ENCODE data around the gene RTCA. TPM values are rescaled to one million over a fixed set of nuclear protein-coding genes. Genes with fewer than 3 reads are reported as not detected.
"Not testable (repeated sequence)": the region's sequence is repeated elsewhere in the genome, so short reads cannot be mapped to it uniquely, and the experiment has no call there.

RTCA gene
- total RNA-seq, 2 donors from 2014 or later = 10.2 to 18.7 TPM

- no peak for DNase-seq
Observed at GRCh38 chr1:100296140-100296539, 30.1 kb downstream of the RTCA start.

GRCh38 chr1:100296997-100297396 lies 31.0 kb downstream of the RTCA start:
- H3K9me3 ChIP-seq; H3K4me1 ChIP-seq; ATAC-seq; H3K4me3 ChIP-seq; H3K27me3 ChIP-seq; H3K36me3 ChIP-seq (replicated peaks in 1 of 2; ENCODE audit: insufficient read depth in 1 of 2, low read depth in 2 of 2); intact Hi-C loops (cut with DNase I); H3K27ac ChIP-seq; DNase-seq: not testable (repeated sequence)

More at GRCh38 chr1:100296140-100296539, 30.1 kb downstream of the RTCA start:
- peaks cover 0 to 8% of the 10 kb centered on the region in 2 donors for H3K36me3 ChIP-seq (replicated peaks in 1 of 2; ENCODE audit: insufficient read depth in 1 of 2, low read depth in 2 of 2)
- H3K27me3 ChIP-seq = no peaks in the 10 kb centered on the region
- TF ChIP-seq POLR2A (IDR thresholded peaks at IDR 0.05) (no peak), CTCF (IDR thresholded peaks at IDR 0.05) (no peak)
- WGBS, 2 donors = 86 to 96% methylated on average over 8 of the region's 8 CpGs
- no peak overlapping the region for H3K27ac ChIP-seq
- no peaks in the 10 kb centered on the region for H3K4me1 ChIP-seq
- intact Hi-C loops (cut with DNase I) = no loop called here
- no peaks in the 10 kb centered on the region for H3K9me3 ChIP-seq
- no peak for ATAC-seq
- H3K4me3 ChIP-seq = no peak overlapping the region

GRCh38 chr1:100298512-100298911 lies 32.5 kb downstream of the RTCA start:
- no peaks in the 10 kb centered on the region for H3K36me3 ChIP-seq (replicated peaks in 1 of 2; ENCODE audit: insufficient read depth in 1 of 2, low read depth in 2 of 2)
- intact Hi-C loops (cut with DNase I) = no loop called here
- DNase-seq (no peak), ATAC-seq (no peak)
- H3K27me3 ChIP-seq = no peaks in the 10 kb centered on the region
- 83 to 92% methylated on average over 4 of the region's 4 CpGs for WGBS, 2 donors
- TF ChIP-seq CTCF (IDR thresholded peaks at IDR 0.05) (no peak), POLR2A (IDR thresholded peaks at IDR 0.05) (no peak)
- H3K4me1 ChIP-seq = no peaks in the 10 kb centered on the region
- H3K27ac ChIP-seq = no peak overlapping the region
- no peak overlapping the region for H3K4me3 ChIP-seq
- no peaks in the 10 kb centered on the region for H3K9me3 ChIP-seq

GRCh38 chr1:100299521-100300222 lies 33.7 kb downstream of the RTCA start:
- intact Hi-C loops (cut with DNase I) = no loop called here
- H3K9me3 ChIP-seq = no peaks in the 10 kb centered on the region
- no peak overlapping the region for H3K27ac ChIP-seq
- no peaks in the 10 kb centered on the region for H3K27me3 ChIP-seq
- no peak for DNase-seq
- ATAC-seq = no peak
- no peak overlapping the region for H3K4me3 ChIP-seq
- TF ChIP-seq CTCF (IDR thresholded peaks at IDR 0.05) (no peak), POLR2A (IDR thresholded peaks at IDR 0.05) (no peak)
- WGBS, 2 donors = 71 to 80% methylated on average over 6 of the region's 6 CpGs
- no peaks in the 10 kb centered on the region for H3K36me3 ChIP-seq (replicated peaks in 1 of 2; ENCODE audit: insufficient read depth in 1 of 2, low read depth in 2 of 2)
- H3K4me1 ChIP-seq = no peaks in the 10 kb centered on the region

- H3K36me3 ChIP-seq (replicated peaks in 1 of 2; ENCODE audit: insufficient read depth in 1 of 2, low read depth in 2 of 2) = no peaks in the 10 kb centered on the region
- ATAC-seq = no peak
- intact Hi-C loops (cut with DNase I) = no loop called here
- H3K27ac ChIP-seq = no peak overlapping the region
- no peaks in the 10 kb centered on the region for H3K4me1 ChIP-seq
- H3K9me3 ChIP-seq = no peaks in the 10 kb centered on the region
- DNase-seq = no peak
- TF ChIP-seq POLR2A (IDR thresholded peaks at IDR 0.05) (no peak), CTCF (IDR thresholded peaks at IDR 0.05) (no peak)
- H3K27me3 ChIP-seq = no peaks in the 10 kb centered on the region
- 82 to 84% methylated on average over 5 of the region's 5 CpGs for WGBS, 2 donors
- no peak overlapping the region for H3K4me3 ChIP-seq
Observed at GRCh38 chr1:100300691-100301090, 34.7 kb downstream of the RTCA start.
